Right renal cortex interstitium (tissue), 3 donors: ENCODE results near the gene WNT7B. TPM values are rescaled to one million over a fixed set of nuclear protein-coding genes. Genes with fewer than 3 reads are reported as not detected.

Experiments used
- DNase-seq, 3 donors: peaks; one replicate each; pipeline ENCODE4 v3.0.0-alpha.2; 2013; ENCODE audit warnings: low read depth in 3 of 3, low spot score in 2 of 3
- polyA plus RNA-seq, 3 donors: library from polyadenylated mRNA; unstranded; fragments of 120-200 nt; gene quantifications; one replicate each; pipeline ENCODE4 v1.2.1, GENCODE V29; 2013; ENCODE audit not compliant: insufficient read length in 3 of 3

Gene WNT7B
- polyA plus RNA-seq, 3 donors, result 5.2 to 11.1 (median 9.0) TPM

- no peak for DNase-seq
Observed at GRCh38 chr22:45891996-45892621, 84.9 kb downstream of the WNT7B start.

- no peak for DNase-seq
Observed at GRCh38 chr22:45891471-45891995, 85.4 kb downstream of the WNT7B start.

GRCh38 chr22:45891021-45891421 is 85.9 kb downstream of the WNT7B start:
- no peak for DNase-seq

- no peak for DNase-seq
Observed at GRCh38 chr22:45890351-45890635, 86.7 kb downstream of the WNT7B start.

- no peak for DNase-seq
Observed at GRCh38 chr22:45889539-45890350, 87.2 kb downstream of the WNT7B start.

- no peak for DNase-seq
Observed at GRCh38 chr22:45889093-45889538, 87.8 kb downstream of the WNT7B start.

GRCh38 chr22:45888221-45889092 is 88.5 kb downstream of the WNT7B start:
- DNase-seq, result no peak

GRCh38 chr22:45887202-45888131 is 89.5 kb downstream of the WNT7B start:
- DNase-seq, result no peak

- DNase-seq, result no peak
Observed at GRCh38 chr22:45886540-45886939, 90.4 kb downstream of the WNT7B start.

GRCh38 chr22:45885941-45886395 is 91.0 kb downstream of the WNT7B start:
- DNase-seq, result no peak

GRCh38 chr22:45885171-45885840 is 91.7 kb downstream of the WNT7B start:
- DNase-seq, result no peak

GRCh38 chr22:45884201-45885062 is 92.5 kb downstream of the WNT7B start:
- no peak for DNase-seq

GRCh38 chr22:45883811-45884170 is 93.2 kb downstream of the WNT7B start:
- no peak for DNase-seq

- DNase-seq, result no peak
Observed at GRCh38 chr22:45882881-45883810, 93.8 kb downstream of the WNT7B start.

- DNase-seq, result no peak
Observed at GRCh38 chr22:45881524-45881875, 95.5 kb downstream of the WNT7B start.

GRCh38 chr22:45880716-45881523 is 96.0 kb downstream of the WNT7B start:
- DNase-seq, result no peak
